GM12878 (cell line): ENCODE measurements around the gene RBBP5. TPM values are rescaled to one million over a fixed set of nuclear protein-coding genes. Genes with fewer than 3 reads are reported as not detected.
A peak's percentile ranks its signal among the peaks of the same experiment; 100 is the strongest.

ENCODE experiments used
- ATAC-seq: fragments of 200-7000 bp; cut with Tn5 transposase; 3 replicates; pipeline ENCODE4 v1.9.1; 2020; ENCODE audit warnings: mild to moderate bottlenecking, moderate library complexity
- BruUV-seq: library from RNA; stranded (reverse); fragments of 400-500 nt; replicated peaks from 2 replicates; lab custom pipeline; 2021; lab: Mats Ljungman, UMichigan
- CTCF ChIA-PET: fragments of 300-600 bp; sonication (Branson Sonifier 250); formaldehyde crosslinking; extraction: SDS; loops from one replicate; lab custom pipeline; 2021; ENCODE audit warnings: inconsistent platforms; lab: Yijun Ruan, JAX
- POLR2A ChIA-PET: fragments of 350-600 bp; formaldehyde crosslinking; extraction: SDS; loops from one replicate; lab custom pipeline; 2021; ENCODE audit warnings: inconsistent platforms; lab: Charles Lee
- RAD21 ChIA-PET: fragments of 300-600 bp; sonication (Branson Sonifier 250); formaldehyde crosslinking; loops from one replicate; lab custom pipeline; 2023; ENCODE audit warnings: antibody characterized with exemption; ENCODE audit not compliant: unreplicated experiment; lab: Charles Lee
- SMC1A ChIA-PET: fragments of 300-600 bp; sonication (Branson Sonifier 250); formaldehyde crosslinking; loops from one replicate; lab custom pipeline; 2023; ENCODE audit not compliant: unreplicated experiment, uncharacterized antibody; lab: Charles Lee
- DNase-seq: peaks from one replicate; pipeline ENCODE4 v3.0.0-alpha.2; 2011; ENCODE audit warnings: low read depth, low spot score
- FAIRE-seq: peaks from 3 replicates; lab custom pipeline; 2011; peaks lifted over from hg19 to GRCh38; lab: Jason Lieb, UNC
- H2AFZ ChIP-seq: 2 replicates; pipeline ENCODE4 v1.6.0; 2011; ENCODE audit warnings: low read depth, low read length, control low read depth; ENCODE audit not compliant: control insufficient read depth
- H3K27ac ChIP-seq: 2 replicates; pipeline ENCODE4 v1.5.1; 2011; ENCODE audit warnings: control low read depth; ENCODE audit not compliant: control insufficient read depth, insufficient read depth
- H3K27me3 ChIP-seq, 2 experiments: replicated peaks in 1 of 2; 2 replicates each; pipeline versions ENCODE4 v1.6.0 to v1.6.1; 2011; ENCODE audit warnings: low read length in 1 of 2; ENCODE audit not compliant: control insufficient read depth in 2 of 2, insufficient read depth in 2 of 2
- H3K36me3 ChIP-seq, 2 experiments: 2 replicates each; pipeline ENCODE4 v1.5.1; 2011; ENCODE audit warnings: low read length in 1 of 2; ENCODE audit not compliant: control insufficient read depth in 2 of 2, insufficient read depth in 2 of 2
- H3K4me1 ChIP-seq: 2 replicates; pipeline ENCODE4 v1.6.1; 2011; ENCODE audit warnings: mild to moderate bottlenecking, low read length, moderate library complexity, mixed read lengths; ENCODE audit not compliant: control insufficient read depth, insufficient read depth
- H3K4me2 ChIP-seq: 2 replicates; pipeline ENCODE4 v1.6.0; 2011; ENCODE audit warnings: control low read depth; ENCODE audit not compliant: control insufficient read depth, insufficient read depth
- H3K4me3 ChIP-seq: fragments of 200-600 bp; sonication (generic); 2 replicates; pipeline ENCODE4 v1.5.1; 2016
- H3K79me2 ChIP-seq: 2 replicates; pipeline ENCODE4 v1.6.0; 2011; ENCODE audit warnings: low read length; ENCODE audit not compliant: control insufficient read depth, insufficient read depth
- H3K9ac ChIP-seq: 2 replicates; pipeline ENCODE4 v1.8.0; 2011; ENCODE audit warnings: low read length, control low read depth, mixed read lengths; ENCODE audit not compliant: control insufficient read depth, insufficient read depth
- H3K9me3 ChIP-seq: replicated peaks from 3 replicates; pipeline ENCODE4 v1.5.1; 2011; ENCODE audit warnings: mild to moderate bottlenecking, low read length; ENCODE audit not compliant: control insufficient read depth, insufficient read depth
- H4K20me1 ChIP-seq: 2 replicates; pipeline ENCODE4 v1.6.0; 2011; ENCODE audit not compliant: control insufficient read depth, insufficient read depth
- ATF3 ChIP-seq: IDR thresholded peaks from 2 replicates; pipeline ENCODE4 v1.6.1; 2011; ENCODE audit warnings: low read depth, mild to moderate bottlenecking, low read length, moderate library complexity, borderline replicate concordance; ENCODE audit errors: extremely low read depth
- BACH1 ChIP-seq: fragments of 450-650 bp; IDR thresholded peaks from 2 replicates; pipeline ENCODE4 v1.6.1; 2017; ENCODE audit warnings: mild to moderate bottlenecking, borderline replicate concordance
- CEBPB ChIP-seq, 2 experiments: fragments of 150-350 bp in 1 of 2; IDR thresholded peaks; 2 replicates each; pipeline ENCODE4 v1.6.1; 2012 to 2014; ENCODE audit warnings: low read depth in 2 of 2, low read length in 2 of 2, borderline replicate concordance in 1 of 2, inconsistent platforms in 1 of 2
- CREB1 ChIP-seq: IDR thresholded peaks from 2 replicates; pipeline ENCODE4 v1.6.1; 2012; ENCODE audit warnings: low read depth, mild to moderate bottlenecking, inconsistent platforms
- DPF2 ChIP-seq: fragments of 450-650 bp; IDR thresholded peaks from 2 replicates; pipeline ENCODE4 v1.6.1; 2017; ENCODE audit warnings: mild to moderate bottlenecking
- JUND ChIP-seq: IDR thresholded peaks from 2 replicates; pipeline ENCODE4 v1.6.1; 2012; ENCODE audit warnings: low read depth, mild to moderate bottlenecking, low read length, improper control_type of control experiment, moderate library complexity
- MTA2 ChIP-seq: fragments of 450-650 bp; IDR thresholded peaks from 2 replicates; pipeline ENCODE4 v1.6.1; 2016; ENCODE audit warnings: low read depth, mild to moderate bottlenecking, moderate library complexity
- PKNOX1 ChIP-seq: fragments of 450-650 bp; IDR thresholded peaks from 2 replicates; pipeline ENCODE4 v1.6.1; 2016; ENCODE audit warnings: mild to moderate bottlenecking
- RCOR1 ChIP-seq: conservative IDR thresholded peaks from 2 replicates; pipeline ENCODE4 v1.6.1; 2012; ENCODE audit warnings: low read depth, low read length, improper control_type of control experiment
- SKIL ChIP-seq: fragments of 450-650 bp; IDR thresholded peaks from 2 replicates; pipeline ENCODE4 v1.6.1; 2017; ENCODE audit warnings: mild to moderate bottlenecking, low read depth, inconsistent platforms; ENCODE audit not compliant: poor library complexity, severe bottlenecking
- YY1 ChIP-seq: IDR thresholded peaks from 2 replicates; pipeline ENCODE4 v1.6.1; 2011; ENCODE audit warnings: low read depth, mild to moderate bottlenecking, low read length
- ZNF217 ChIP-seq: fragments of 450-650 bp; IDR thresholded peaks from 2 replicates; pipeline ENCODE4 v1.6.1; 2017; ENCODE audit warnings: antibody characterized with exemption, mild to moderate bottlenecking
- ZNF384 ChIP-seq: IDR thresholded peaks from 2 replicates; pipeline ENCODE4 v1.6.1; 2012; ENCODE audit warnings: low read depth, mild to moderate bottlenecking, low read length, improper control_type of control experiment, borderline replicate concordance
- WGBS: methylation state at CpG from one replicate; pipeline ENCODE4 v1.1.6; 2016; ENCODE audit warnings: low lambda C conversion rate; ENCODE audit not compliant: insufficient replicate concordance, insufficient coverage; ENCODE audit errors: missing lambda C conversion rate; 5-methylcytosine and 5-hydroxymethylcytosine counted together
- in situ Hi-C: fragments of 300-500 bp; cut with MboI; formaldehyde crosslinking; loops from 9 replicates; pipeline ENCODE4 v1.14.3; 2018; ENCODE audit warnings: mixed read lengths
- intact Hi-C: fragments of 100-400 bp; cut with micrococcal nuclease; formaldehyde crosslinking; loops from one replicate; pipeline ENCODE4 v1.14.2; 2022; ENCODE audit not compliant: unreplicated experiment
- polyA plus RNA-seq, 11 experiments: library from polyadenylated mRNA; depleted of rRNA in 4 of 11; unstranded in 6 of 11; stranded (reverse) in 5 of 11; fragments of >200 nt; fragmentation: Nextera tagmentation in 4 of 11; fragmentation: Illumina TruSeq in 1 of 11; extraction: Ambion mirVana in 4 of 11; extraction: Trizol in 1 of 11; gene quantifications; 1 replicate in 1 of 11; 2 replicates in 10 of 11; pipeline versions ENCODE4 v1.2.1 to v1.2.3, GENCODE V29; 2011 to 2016; ENCODE audit warnings: inconsistent platforms in 2 of 11, missing spikeins in 2 of 11, low read depth in 1 of 11
- total RNA-seq, 4 experiments: library from RNA; depleted of rRNA in 3 of 4; stranded (reverse); fragments of >200 nt in 3 of 4; fragmentation: Illumina TruSeq in 1 of 4; extraction: Trizol in 1 of 4; gene quantifications; 2 replicates each; pipeline versions ENCODE4 v1.2.1 to v1.2.3, GENCODE V29; 2013 to 2021

RBBP5 gene
- total and polyA plus RNA-seq, 10 of the 15 experiments (the other 5 are each of a cell fraction or from before 2014, with no cell fraction given) = 10.0 to 20.6 (median 14.8) TPM

GRCh38 chr1:205127646-205128045, 5.9 kb upstream of the RBBP5 start:
- no TSS peak for BruUV-seq
- H3K4me3 ChIP-seq = no peak overlapping the region
- CTCF ChIA-PET = interaction anchor here (11.3 kb wide), 1 partner anchor 13 kb away, joined by 88 read pairs; no protein-coding TSS in a partner anchor
- POLR2A ChIA-PET = no interaction called here
- in situ Hi-C loops = no loop called here
- DNase-seq (no peak), FAIRE-seq (no peak), ATAC-seq (no peak)
- no peak overlapping the region for H3K4me2 ChIP-seq
- SMC1A ChIA-PET = interaction anchor here (1.7 kb wide), 1 partner anchor 14 kb away, joined by 3 read pairs; no protein-coding TSS in a partner anchor
- no peak overlapping the region for H3K27ac ChIP-seq
- intact Hi-C loops = no loop called here
- TF ChIP-seq CREB1 (no peak), BACH1 (no peak)
- no peaks in the 10 kb centered on the region; the same call in 1 of the 2 replicates for H3K4me1 ChIP-seq
- H2AFZ ChIP-seq = no peak overlapping the region; the same call in 1 of the 2 replicates
- WGBS = 60% methylated on average over 3 of the region's 3 CpGs
- H3K79me2 ChIP-seq = no peaks in the 10 kb centered on the region
- H4K20me1 ChIP-seq = no peaks in the 10 kb centered on the region
- no peaks in the 10 kb centered on the region for H3K36me3 ChIP-seq
- H3K27me3 ChIP-seq = no peaks in the 10 kb centered on the region
- H3K9me3 ChIP-seq = no peaks in the 10 kb centered on the region
- RAD21 ChIA-PET = no interaction called here
- no peak overlapping the region for H3K9ac ChIP-seq

- Histone ChIP-seq H2AFZ (peak overlapping the region; percentile 35), H3K4me3 (no peak overlapping the region), H4K20me1 (no peaks in the 10 kb centered on the region), H3K9me3 (no peaks in the 10 kb centered on the region), H3K27me3 (no peaks in the 10 kb centered on the region), H3K4me1 (no peaks in the 10 kb centered on the region; the same call in 1 of the 2 replicates), H3K9ac (no peak overlapping the region; the same call in 1 of the 2 replicates), H3K4me2 (peak overlapping the region; percentile 44), H3K36me3 (no peaks in the 10 kb centered on the region), H3K27ac (no peak overlapping the region), H3K79me2 (peaks cover 21% of the 10 kb centered on the region)
- RAD21 ChIA-PET = interaction anchor here (1.0 to 2.1 kb wide), 2 partner anchors 17 to 113 kb away, joined by 3 to 6 read pairs; no protein-coding TSS in a partner anchor
- SMC1A ChIA-PET = interaction anchor here (1.0 kb wide), 1 partner anchor 22 kb away, joined by 3 read pairs; no protein-coding TSS in a partner anchor
- intact Hi-C loops (loop anchor here (5.0 kb wide), 1 partner anchor 88 kb away; the partner anchor contains the start of gene DSTYK), in situ Hi-C loops (no loop called here)
- peak; percentile 38 for ATAC-seq
- POLR2A ChIA-PET = interaction anchor here (0.7 to 1.0 kb wide), 2 partner anchors 17 to 1012 kb away, joined by 5 to 8 read pairs; no protein-coding TSS in a partner anchor
- no peak for DNase-seq
- 7% methylated on average over 7 of the region's 7 CpGs for WGBS
- no peak for FAIRE-seq
- CTCF ChIA-PET = interaction anchor here (1.3 to 11.3 kb wide), 4 partner anchors 15 to 131 kb away, joined by 3 to 88 read pairs (median 4); no protein-coding TSS in a partner anchor
- no TSS peak for BruUV-seq
- TF ChIP-seq YY1 = peak; percentile 80
- TF ChIP-seq DPF2 = 0 out of 2 replicates have a peak, but pooled peaks have one; percentile 36
- TF ChIP-seq CEBPB (IDR thresholded peaks at IDR 0.05; ENCODE audit: borderline replicate concordance in 1 of 2, low read depth in 2 of 2, low read length in 2 of 2) = no peak
- TF ChIP-seq SKIL = peak; percentile 42
- peak; percentile 71; the same call in 1 of the 2 replicates for TF ChIP-seq MTA2
- TF ChIP-seq PKNOX1 = peak; percentile 21; the same call in 1 of the 2 replicates
- TF ChIP-seq JUND = 0 out of 2 replicates have a peak, but pooled peaks have one; percentile 54
- 0 out of 2 replicates have a peak, but pooled peaks have one; percentile 34 for TF ChIP-seq RCOR1
- no peak for TF ChIP-seq ATF3
- TF ChIP-seq ZNF217 = peak; percentile 29; the same call in 1 of the 2 replicates
- TF ChIP-seq ZNF384 = peak; percentile 87
Measured at GRCh38 chr1:205124726-205125125, 2.9 kb upstream of the RBBP5 start.
